Measurements from ENCODE around the gene FGD2. TPM values are rescaled to one million over a fixed set of nuclear protein-coding genes. Genes with fewer than 3 reads are reported as not detected.

Gene FGD2
- total RNA-seq, 1 experiment from 2014 or later, result 0.13 TPM

- Mint-ChIP-seq H3K4me3 (no peak overlapping the region), H3K4me1 (peaks cover 11 to 12% of the 10 kb centered on the region in 2 experiments), H3K9me3 (no peaks in the 10 kb centered on the region), H3K27me3 (ENCODE audit: low read depth) (no peaks in the 10 kb centered on the region), H3K27ac (no peak overlapping the region), H3K36me3 (ENCODE audit: insufficient read depth in 1 of 3, low read depth in 3 of 3) (peaks cover 25 to 56% (median 46%) of the 10 kb centered on the region in 3 experiments)
- Histone ChIP-seq H2AFZ (ENCODE audit: low read length) (no peak overlapping the region), H2BK15ac (ENCODE audit: low read depth, low read length) (no peak overlapping the region), H3K27me3 (ENCODE audit: insufficient read depth, low read length) (no peaks in the 10 kb centered on the region), H2BK20ac (ENCODE audit: low read depth, low read length, poor library complexity, severe bottlenecking) (no peak overlapping the region), H3K4me2 (ENCODE audit: insufficient read depth, insufficient read length, low read length) (no peak overlapping the region), H3K4me1 (ENCODE audit: insufficient read depth, low read length) (no peaks in the 10 kb centered on the region), H3K4ac (ENCODE audit: low read depth, low read length) (no peak overlapping the region), H2BK5ac (ENCODE audit: insufficient read length, low read length) (no peak overlapping the region), H3K9ac (ENCODE audit: extremely low read depth, insufficient read length, low read length) (no peak overlapping the region), H4K20me1 (ENCODE audit: control insufficient read depth, insufficient read depth, insufficient read length) (no peaks in the 10 kb centered on the region), H3K79me2 (ENCODE audit: insufficient read depth, low read length) (no peaks in the 10 kb centered on the region), H3K27ac (ENCODE audit: insufficient read length, low read depth, low read length) (no peak overlapping the region), H2BK120ac (ENCODE audit: low read depth, low read length, poor library complexity, severe bottlenecking) (no peak overlapping the region), H3K23me2 (ENCODE audit: insufficient read length, low read depth, low read length, poor library complexity, severe bottlenecking) (no peaks in the 10 kb centered on the region), H2BK12ac (ENCODE audit: insufficient read length, low read depth, low read length) (no peak overlapping the region), H4K91ac (ENCODE audit: insufficient read length, low read depth, low read length) (no peak overlapping the region), H4K5ac (ENCODE audit: insufficient read length, low read depth, low read length) (no peak overlapping the region), H3K23ac (ENCODE audit: insufficient read length, low read depth, low read length) (no peak overlapping the region), H3K56ac (ENCODE audit: insufficient read length, low read depth, low read length) (no peak overlapping the region), H3K9me3 (ENCODE audit: control insufficient read depth, low read depth, low read length) (no peaks in the 10 kb centered on the region), H3K14ac (ENCODE audit: insufficient read depth, low read length) (no peak overlapping the region), H3K18ac (ENCODE audit: insufficient read length, low read depth, low read length) (no peak overlapping the region), H3K79me1 (ENCODE audit: insufficient read depth, low read depth, low read length, poor library complexity, severe bottlenecking) (no peaks in the 10 kb centered on the region), H3T11ph (ENCODE audit: low read length) (no peak overlapping the region), H4K8ac (replicated peaks; ENCODE audit: insufficient read length, low read depth, low read length) (no peak overlapping the region), H2AK5ac (ENCODE audit: insufficient read length, low read length) (no peak overlapping the region)
- no peak for TF ChIP-seq CTCF (conservative IDR thresholded peaks at IDR 0.05)
- no peak for DNase-seq
- WGBS (ENCODE audit: extremely low coverage, insufficient read length, low lambda C conversion rate), result no CpG with 5 or more reads among the region's 3 CpGs
Observed at GRCh38 chr6:36967301-36967700, 38.2 kb upstream of the FGD2 start.
